HL-60 (cell line): Measurements from ENCODE around the gene LRGUK.

Experiments used
- CTCF ChIP-seq: IDR thresholded peaks from one replicate; pipeline ENCODE4 v1.5.1; 2011; ENCODE audit warnings: low read length, control low read depth, inconsistent platforms; ENCODE audit not compliant: insufficient read depth
- GABPA ChIP-seq: IDR thresholded peaks from 2 replicates; pipeline ENCODE4 v1.6.1; 2012; ENCODE audit warnings: low read depth
- POLR2AphosphoS5 ChIP-seq: IDR thresholded peaks from 2 replicates; pipeline ENCODE4 v1.6.1; 2012; ENCODE audit warnings: low read depth

- no peak for TF ChIP-seq CTCF
- TF ChIP-seq POLR2AphosphoS5: no peak
- TF ChIP-seq GABPA: no peak
Measured at GRCh38 chr7:134078991-134079390, 48.1 kb upstream of the LRGUK start.
